Smooth muscle cell (in vitro differentiated cells): ENCODE results near the gene IL17D. TPM values are rescaled to one million over a fixed set of nuclear protein-coding genes. Genes with fewer than 3 reads are reported as not detected.
"Not testable (repeated sequence)": the region's sequence is repeated elsewhere in the genome, so short reads cannot be mapped to it uniquely, and the experiment has no call there.

Source experiments
- DNase-seq: peaks from one replicate; lab custom pipeline; 2025; ENCODE audit not compliant: unreplicated experiment; lab: John Stamatoyannopoulos, UW
- H2AFZ ChIP-seq: fragments of 200-600 bp; sonication (generic); 2 replicates; pipeline ENCODE4 v1.6.0; 2016; ENCODE audit warnings: antibody characterized with exemption, low read depth, mild to moderate bottlenecking
- H3F3A ChIP-seq: fragments of 200-600 bp; sonication (generic); 2 replicates; pipeline ENCODE4 v1.6.0; 2017; ENCODE audit warnings: antibody characterized with exemption, low read depth
- H3K27ac ChIP-seq: fragments of 200-600 bp; sonication (generic); 2 replicates; pipeline ENCODE4 v1.5.1; 2016; ENCODE audit warnings: low read depth, mild to moderate bottlenecking
- H3K27me3 ChIP-seq: fragments of 200-600 bp; sonication (generic); 2 replicates; pipeline ENCODE4 v1.6.1; 2016; ENCODE audit warnings: low read depth, mild to moderate bottlenecking
- H3K36me3 ChIP-seq: fragments of 200-600 bp; sonication (generic); 2 replicates; pipeline ENCODE4 v1.5.1; 2016; ENCODE audit warnings: low read depth
- H3K4me1 ChIP-seq: fragments of 200-600 bp; sonication (generic); 2 replicates; pipeline ENCODE4 v1.5.1; 2016; ENCODE audit warnings: low read depth
- H3K4me2 ChIP-seq: fragments of 200-600 bp; sonication (generic); 2 replicates; pipeline ENCODE4 v1.6.0; 2016; ENCODE audit warnings: mild to moderate bottlenecking
- H3K4me3 ChIP-seq: fragments of 200-600 bp; sonication (generic); 2 replicates; pipeline ENCODE4 v1.5.1; 2016; ENCODE audit warnings: mild to moderate bottlenecking
- H3K79me2 ChIP-seq: fragments of 200-600 bp; sonication (generic); 2 replicates; pipeline ENCODE4 v1.6.0; 2016; ENCODE audit warnings: low read depth, mild to moderate bottlenecking
- H3K9ac ChIP-seq: fragments of 200-600 bp; sonication (generic); 2 replicates; pipeline ENCODE4 v1.6.0; 2016; ENCODE audit warnings: low read depth
- H3K9me3 ChIP-seq: fragments of 200-600 bp; sonication (generic); replicated peaks from 2 replicates; pipeline ENCODE4 v1.5.1; 2016; ENCODE audit warnings: low read depth
- H4K20me1 ChIP-seq: fragments of 200-600 bp; sonication (generic); 2 replicates; pipeline ENCODE4 v1.6.0; 2016; ENCODE audit warnings: low read depth
- CTCF ChIP-seq: fragments of 200-600 bp; sonication (generic); IDR thresholded peaks from 2 replicates; pipeline ENCODE4 v1.5.1; 2017; ENCODE audit warnings: borderline replicate concordance, mild to moderate bottlenecking, antibody characterized with exemption; ENCODE audit not compliant: insufficient read depth, poor library complexity, severe bottlenecking
- WGBS: methylation state at CpG from one replicate; pipeline ENCODE4 v1.1.7; 2016; ENCODE audit warnings: low lambda C conversion rate; 5-methylcytosine and 5-hydroxymethylcytosine counted together
- polyA plus RNA-seq: library from polyadenylated mRNA; unstranded; fragments of >200 nt; fragmentation: Nextera tagmentation; extraction: Ambion mirVana; gene quantifications from 2 replicates; pipeline ENCODE4 v1.2.1, GENCODE V29; 2016
- total RNA-seq: library from RNA; depleted of rRNA; stranded (reverse); fragments of >200 nt; gene quantifications from 2 replicates; pipeline ENCODE4 v1.2.3, GENCODE V29; 2014

The IL17D gene
- total and polyA plus RNA-seq, 2 experiments from 2014 or later, result 4.1 to 7.0 TPM

DNA sequence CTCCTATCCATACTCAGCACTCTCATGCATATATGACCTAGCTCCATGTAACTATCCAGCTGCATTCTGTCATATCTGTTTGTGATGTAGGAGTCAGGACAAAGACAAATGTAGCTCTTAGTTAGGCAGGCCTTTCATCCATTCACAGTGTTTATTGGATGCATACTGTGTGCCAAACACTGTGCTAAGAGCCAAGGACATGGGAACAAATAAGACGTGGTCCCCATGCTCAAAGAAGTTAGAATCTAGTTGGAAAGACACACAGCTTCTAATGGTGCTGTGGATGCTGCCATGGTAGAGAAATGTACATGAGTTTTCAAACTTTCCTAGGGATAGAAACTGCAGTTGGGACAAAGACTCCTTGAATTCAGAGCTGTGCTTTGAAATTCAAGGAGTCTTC lies 31.7 kb upstream of the IL17D start:
- H3K9ac ChIP-seq, result no peak overlapping the region
- no peaks in the 10 kb centered on the region for H3F3A ChIP-seq
- H3K4me3 ChIP-seq, result no peak overlapping the region
- H3K27ac ChIP-seq, result no peak overlapping the region
- H3K4me1 ChIP-seq, result no peaks in the 10 kb centered on the region
- H3K9me3 ChIP-seq, result no peaks in the 10 kb centered on the region
- H4K20me1 ChIP-seq, result no peaks in the 10 kb centered on the region
- 96% methylated on average over 1 of the region's 1 CpG for WGBS
- H3K36me3 ChIP-seq, result no peaks in the 10 kb centered on the region
- no peaks in the 10 kb centered on the region for H3K27me3 ChIP-seq
- no peak for TF ChIP-seq CTCF
- H3K79me2 ChIP-seq, result no peaks in the 10 kb centered on the region
- no peak overlapping the region for H3K4me2 ChIP-seq
- no peak for DNase-seq
- H2AFZ ChIP-seq, result no peak overlapping the region

GRCh38 chr13:20672772-20673171 lies 30.7 kb upstream of the IL17D start:
- H4K20me1 ChIP-seq, result no peaks in the 10 kb centered on the region
- H3F3A ChIP-seq, result no peaks in the 10 kb centered on the region
- no peak overlapping the region for H3K4me2 ChIP-seq
- DNase-seq, result no peak
- no peak overlapping the region for H3K4me3 ChIP-seq
- 75% methylated on average over 2 of the region's 2 CpGs for WGBS
- no peaks in the 10 kb centered on the region for H3K36me3 ChIP-seq
- no peaks in the 10 kb centered on the region for H3K27me3 ChIP-seq
- no peak for TF ChIP-seq CTCF
- no peaks in the 10 kb centered on the region for H3K4me1 ChIP-seq
- H3K9me3 ChIP-seq, result no peaks in the 10 kb centered on the region
- no peaks in the 10 kb centered on the region for H3K79me2 ChIP-seq
- H3K9ac ChIP-seq, result no peak overlapping the region
- H2AFZ ChIP-seq, result no peak overlapping the region
- H3K27ac ChIP-seq, result no peak overlapping the region

DNA sequence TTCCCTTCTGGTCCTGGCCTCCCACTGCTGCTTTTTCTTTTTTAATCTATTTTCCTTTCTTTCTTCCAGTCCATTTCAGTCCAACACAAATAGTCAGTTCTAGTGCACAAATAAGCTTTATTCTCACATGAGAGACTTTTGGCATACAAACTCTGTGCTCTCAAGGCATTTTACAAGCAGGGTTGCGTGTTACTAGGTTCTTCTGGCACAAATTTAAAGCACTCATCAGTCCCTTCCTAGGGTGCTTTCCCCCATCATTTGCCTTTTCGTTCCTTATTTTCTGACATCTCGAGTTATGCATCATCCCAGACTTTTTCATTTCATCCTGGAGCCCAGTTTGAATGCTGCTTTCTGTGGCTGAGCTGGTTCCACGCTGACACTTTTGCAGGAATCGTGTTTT lies 29.8 kb upstream of the IL17D start:
- Histone ChIP-seq H3K9me3 (no peaks in the 10 kb centered on the region), H4K20me1 (no peaks in the 10 kb centered on the region), H3K79me2 (no peaks in the 10 kb centered on the region), H3K27me3 (no peaks in the 10 kb centered on the region), H3F3A (no peaks in the 10 kb centered on the region), H3K27ac (no peak overlapping the region), H3K4me2 (no peak overlapping the region), H3K4me3 (no peak overlapping the region), H3K9ac (no peak overlapping the region), H2AFZ (no peak overlapping the region), H3K36me3 (no peaks in the 10 kb centered on the region), H3K4me1 (peaks cover 6% of the 10 kb centered on the region)
- DNase-seq, result no peak
- 93% methylated on average over 5 of the region's 5 CpGs for WGBS
- no peak for TF ChIP-seq CTCF

DNA sequence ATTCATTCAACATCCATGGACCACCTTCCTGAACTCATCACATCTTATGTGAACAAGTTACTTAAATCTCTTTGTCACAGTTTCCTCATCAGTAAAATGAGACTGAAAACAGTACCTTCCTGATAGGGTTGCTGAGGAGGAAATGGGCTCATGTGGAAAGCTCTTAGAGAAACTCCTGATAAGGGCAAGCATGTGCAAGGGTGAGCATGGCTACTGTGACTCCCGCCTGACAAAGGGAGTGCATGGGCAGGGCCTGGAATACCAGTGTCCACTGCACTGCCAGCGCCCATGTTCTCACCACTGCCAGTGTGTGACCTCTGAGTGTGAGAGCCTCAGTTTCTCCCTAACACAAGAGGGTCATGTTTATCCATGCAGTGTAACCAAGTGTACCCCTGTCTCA lies 27.3 kb upstream of the IL17D start:
- Histone ChIP-seq H3K4me2 (no peak overlapping the region), H4K20me1 (no peaks in the 10 kb centered on the region), H3K36me3 (no peaks in the 10 kb centered on the region), H3K79me2 (no peaks in the 10 kb centered on the region), H3K4me1 (peaks cover 10% of the 10 kb centered on the region), H3K9me3 (no peaks in the 10 kb centered on the region), H3K9ac (no peak overlapping the region), H2AFZ (no peak overlapping the region), H3K27me3 (no peaks in the 10 kb centered on the region), H3K4me3 (no peak overlapping the region), H3K27ac (no peak overlapping the region), H3F3A (no peaks in the 10 kb centered on the region)
- no peak for DNase-seq
- no peak for TF ChIP-seq CTCF
- 88% methylated on average over 2 of the region's 2 CpGs for WGBS

DNA sequence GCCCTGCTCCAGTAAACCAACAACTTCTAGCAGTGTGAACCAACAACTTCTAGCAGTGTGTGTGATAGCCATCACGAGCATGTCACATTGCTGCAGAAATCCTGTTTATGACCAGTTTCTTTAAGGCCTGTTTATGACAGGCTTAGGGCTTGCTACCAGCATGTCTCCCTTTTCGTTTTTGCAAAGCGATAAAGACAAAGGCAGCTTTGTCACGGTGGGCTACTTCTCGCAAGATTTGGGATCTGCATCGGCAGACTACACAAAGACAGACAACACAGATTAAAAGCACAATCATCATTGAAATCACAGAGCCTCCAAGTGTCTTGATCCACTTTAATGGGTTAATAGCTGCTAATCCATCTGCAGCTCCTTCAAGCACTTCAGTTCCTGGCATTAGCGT lies 24.9 kb upstream of the IL17D start:
- H3K4me2 ChIP-seq, result peak overlapping the region; percentile 76
- 12% methylated on average over 7 of the region's 7 CpGs for WGBS
- not testable (repeated sequence) for H3K79me2 ChIP-seq, H3K9ac ChIP-seq, H3K36me3 ChIP-seq, DNase-seq, H3K27me3 ChIP-seq, H4K20me1 ChIP-seq, H3F3A ChIP-seq, H3K9me3 ChIP-seq, H2AFZ ChIP-seq, H3K27ac ChIP-seq, H3K4me3 ChIP-seq
- peaks cover 15% of the 10 kb centered on the region for H3K4me1 ChIP-seq
